Kidney (tissue), 14 donors: ENCODE data around the gene ERC2. TPM values are rescaled to one million over a fixed set of nuclear protein-coding genes. Genes with fewer than 3 reads are reported as not detected.

Source experiments
- DNase-seq, 5 donors: peaks; one replicate each; pipeline ENCODE4 v3.0.0-alpha.2; 2013 to 2020
- FAIRE-seq: peaks from 2 replicates; lab custom pipeline; 2012; peaks lifted over from hg19 to GRCh38; lab: Jason Lieb, UNC
- H3K27ac ChIP-seq, 2 donors: one replicate each; pipeline ENCODE4 v1.7.0; 2013; ENCODE audit warnings: low read depth in 2 of 2, low read length in 2 of 2, inconsistent platforms in 1 of 2
- H3K27me3 ChIP-seq: one replicate; pipeline ENCODE4 v1.7.1; 2013; ENCODE audit warnings: low read length, inconsistent platforms; ENCODE audit not compliant: control insufficient read depth, insufficient read depth
- H3K36me3 ChIP-seq, 3 donors: one replicate each; pipeline versions ENCODE4 v1.7.0 to v1.7.1; 2013; ENCODE audit warnings: low read length in 3 of 3, control low read depth in 1 of 3, inconsistent platforms in 1 of 3; ENCODE audit not compliant: insufficient read depth in 3 of 3, control insufficient read depth in 2 of 3
- H3K4me1 ChIP-seq, 3 donors: one replicate each; pipeline versions ENCODE4 v1.7.0 to v1.7.1; 2013; ENCODE audit warnings: low read length in 3 of 3, inconsistent platforms in 1 of 3, low read depth in 1 of 3; ENCODE audit not compliant: control insufficient read depth in 2 of 3, insufficient read depth in 2 of 3
- H3K4me3 ChIP-seq, 3 donors: one replicate each; pipeline versions ENCODE4 v1.7.0 to v1.8.1; 2013; ENCODE audit warnings: low read length in 3 of 3, control low read depth in 1 of 3, inconsistent platforms in 1 of 3
- H3K9ac ChIP-seq, 3 donors: one replicate each; pipeline versions ENCODE4 v1.7.0 to v1.7.1; 2013; ENCODE audit warnings: low read length in 3 of 3, control low read depth in 1 of 3, inconsistent platforms in 1 of 3
- H3K9me3 ChIP-seq, 3 donors: one replicate each; pipeline versions ENCODE4 v1.7.0 to v1.7.1; 2013; ENCODE audit warnings: low read length in 3 of 3, control low read depth in 1 of 3, inconsistent platforms in 1 of 3; ENCODE audit not compliant: control insufficient read depth in 2 of 3, insufficient read depth in 1 of 3
- intact Hi-C: fragments of 100-400 bp; cut with DNase I; formaldehyde crosslinking; loops from one replicate; pipeline ENCODE4 v1.11.1; 2022
- polyA plus RNA-seq: library from polyadenylated mRNA; stranded (reverse); fragments of 350-450 nt; fragmentation: Illumina TruSeq; extraction: RNeasy Lipid Tissue Mini Kit (QIAGEN cat#74804); gene quantifications from one replicate; pipeline ENCODE4 v1.2.3, GENCODE V29; 2014; ENCODE audit warnings: low read depth, low replicate concordance; ENCODE audit not compliant: insufficient read depth
- total RNA-seq: library from RNA; stranded (reverse); fragmentation: NEBNext Ultra II Directional; extraction: Animal tissue kit (Norgen Biotek cat#: 25700); gene quantifications from one replicate; pipeline ENCODE4 v1.2.1, GENCODE V29; 2021
- TF ChIP-seq, protein P1 (sequence below): IDR thresholded peaks from 3 replicates; pipeline ENCODE4 v1.5.1; 2012; ENCODE audit warnings: mild to moderate bottlenecking, moderate library complexity, borderline replicate concordance; ENCODE audit not compliant: insufficient read depth; ENCODE audit errors: extremely low read depth
- donor health status: control.
- donor health status: control.
- donor health status: control.
- donor health status: control.
- donor health status: control.
- donor health status: DM: yes; HTN: yes; CAD: no.
- donor health status: Normal renal cell carcinoma (clear cell type).

Gene ERC2
- total and polyA plus RNA-seq, 2 donors from 2014 or later: 0.92 to 3.8 TPM

- Histone ChIP-seq H3K4me1 (no peaks in the 10 kb centered on the region), H3K4me3 (no peak overlapping the region), H3K9me3 (no peaks in the 10 kb centered on the region), H3K9ac (no peak overlapping the region), H3K36me3 (no peaks in the 10 kb centered on the region), H3K27ac (no peak overlapping the region), H3K27me3 (no peaks in the 10 kb centered on the region)
- intact Hi-C loops: no loop called here
- TF ChIP-seq, protein P1, sequence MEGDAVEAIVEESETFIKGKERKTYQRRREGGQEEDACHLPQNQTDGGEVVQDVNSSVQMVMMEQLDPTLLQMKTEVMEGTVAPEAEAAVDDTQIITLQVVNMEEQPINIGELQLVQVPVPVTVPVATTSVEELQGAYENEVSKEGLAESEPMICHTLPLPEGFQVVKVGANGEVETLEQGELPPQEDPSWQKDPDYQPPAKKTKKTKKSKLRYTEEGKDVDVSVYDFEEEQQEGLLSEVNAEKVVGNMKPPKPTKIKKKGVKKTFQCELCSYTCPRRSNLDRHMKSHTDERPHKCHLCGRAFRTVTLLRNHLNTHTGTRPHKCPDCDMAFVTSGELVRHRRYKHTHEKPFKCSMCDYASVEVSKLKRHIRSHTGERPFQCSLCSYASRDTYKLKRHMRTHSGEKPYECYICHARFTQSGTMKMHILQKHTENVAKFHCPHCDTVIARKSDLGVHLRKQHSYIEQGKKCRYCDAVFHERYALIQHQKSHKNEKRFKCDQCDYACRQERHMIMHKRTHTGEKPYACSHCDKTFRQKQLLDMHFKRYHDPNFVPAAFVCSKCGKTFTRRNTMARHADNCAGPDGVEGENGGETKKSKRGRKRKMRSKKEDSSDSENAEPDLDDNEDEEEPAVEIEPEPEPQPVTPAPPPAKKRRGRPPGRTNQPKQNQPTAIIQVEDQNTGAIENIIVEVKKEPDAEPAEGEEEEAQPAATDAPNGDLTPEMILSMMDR: no peak
- DNase-seq: no peak
- no peak for FAIRE-seq
Observed at GRCh38 chr3:55704521-55704920, 763.7 kb downstream of the ERC2 start.

GRCh38 chr3:55702822-55703221 lies 765.4 kb downstream of the ERC2 start:
- H3K4me3 ChIP-seq: no peak overlapping the region
- no peak overlapping the region for H3K27ac ChIP-seq
- no peak for FAIRE-seq
- no peaks in the 10 kb centered on the region for H3K9me3 ChIP-seq
- intact Hi-C loops: no loop called here
- TF ChIP-seq, protein P1: no peak
- no peaks in the 10 kb centered on the region for H3K36me3 ChIP-seq
- H3K9ac ChIP-seq: no peak overlapping the region
- DNase-seq: no peak
- no peaks in the 10 kb centered on the region for H3K4me1 ChIP-seq
- H3K27me3 ChIP-seq: no peaks in the 10 kb centered on the region

GRCh38 chr3:55701997-55702396 lies 766.3 kb downstream of the ERC2 start:
- H3K9ac ChIP-seq: no peak overlapping the region
- no peak overlapping the region for H3K4me3 ChIP-seq
- H3K36me3 ChIP-seq: no peaks in the 10 kb centered on the region
- H3K27ac ChIP-seq: no peak overlapping the region
- no peak for DNase-seq
- H3K4me1 ChIP-seq: no peaks in the 10 kb centered on the region
- intact Hi-C loops: no loop called here
- no peaks in the 10 kb centered on the region for H3K9me3 ChIP-seq
- H3K27me3 ChIP-seq: no peaks in the 10 kb centered on the region
- TF ChIP-seq, protein P1: no peak
- no peak for FAIRE-seq

GRCh38 chr3:55698831-55699230 lies 769.4 kb downstream of the ERC2 start:
- H3K4me1 ChIP-seq: no peaks in the 10 kb centered on the region
- TF ChIP-seq, protein P1: no peak
- no peak for FAIRE-seq
- no peak overlapping the region for H3K9ac ChIP-seq
- H3K27me3 ChIP-seq: no peaks in the 10 kb centered on the region
- no peak for DNase-seq
- no peak overlapping the region for H3K4me3 ChIP-seq
- no peak overlapping the region for H3K27ac ChIP-seq
- H3K9me3 ChIP-seq: no peaks in the 10 kb centered on the region
- intact Hi-C loops: no loop called here
- H3K36me3 ChIP-seq: no peaks in the 10 kb centered on the region
